Osteoblast (primary cell): ENCODE results near the gene SIRPD. TPM values are rescaled to one million over a fixed set of nuclear protein-coding genes. Genes with fewer than 3 reads are reported as not detected.

Source experiments
- DNase-seq: peaks from one replicate; pipeline ENCODE4 v3.0.0; 2011; ENCODE audit warnings: low spot score, mixed read lengths; ENCODE audit not compliant: insufficient read length; ENCODE audit errors: missing footprints
- H2AFZ ChIP-seq: 2 replicates; pipeline ENCODE4 v1.6.0; 2011; ENCODE audit warnings: mild to moderate bottlenecking, low read length
- H3K27ac ChIP-seq: 2 replicates; pipeline ENCODE4 v1.5.1; 2011; ENCODE audit warnings: mild to moderate bottlenecking, low read depth, low read length, moderate library complexity
- H3K27me3 ChIP-seq: 2 replicates; pipeline ENCODE4 v1.6.0; 2012; ENCODE audit warnings: mild to moderate bottlenecking, control low read depth, inconsistent platforms, low read length, moderate library complexity; ENCODE audit not compliant: insufficient read depth
- H3K36me3 ChIP-seq: 2 replicates; pipeline ENCODE4 v1.5.1; 2011; ENCODE audit warnings: mild to moderate bottlenecking, low read length, control low read depth, moderate library complexity; ENCODE audit not compliant: insufficient read depth
- H3K4me1 ChIP-seq: 2 replicates; pipeline ENCODE4 v1.5.1; 2011; ENCODE audit warnings: mild to moderate bottlenecking, low read length, control low read depth, moderate library complexity; ENCODE audit not compliant: insufficient read depth
- H3K4me2 ChIP-seq: 2 replicates; pipeline ENCODE4 v1.6.0; 2011; ENCODE audit warnings: mild to moderate bottlenecking, low read length; ENCODE audit not compliant: insufficient read depth
- H3K4me3 ChIP-seq: fragments of 200-600 bp; sonication (generic); 3 replicates; pipeline ENCODE4 v1.5.1; 2012; ENCODE audit warnings: mild to moderate bottlenecking, low read length, inconsistent platforms; ENCODE audit not compliant: insufficient read depth
- H3K79me2 ChIP-seq: 2 replicates; pipeline ENCODE4 v1.6.0; 2012; ENCODE audit warnings: mild to moderate bottlenecking, low read length, control low read depth, inconsistent platforms; ENCODE audit not compliant: insufficient read depth
- H3K9me3 ChIP-seq: 2 replicates; pipeline ENCODE4 v1.5.1; 2011; ENCODE audit warnings: low read depth, low read length, control low read depth
- H4K20me1 ChIP-seq: 2 replicates; pipeline ENCODE4 v1.6.0; 2012; ENCODE audit warnings: mild to moderate bottlenecking, low read length, control low read depth; ENCODE audit not compliant: insufficient read depth
- CTCF ChIP-seq: IDR thresholded peaks from 2 replicates; pipeline ENCODE4 v1.5.1; 2011; ENCODE audit warnings: mild to moderate bottlenecking, low read depth, low read length, moderate library complexity; ENCODE audit errors: extremely low read depth
- total RNA-seq: library from RNA; depleted of rRNA; stranded (reverse); fragments of >200 nt; gene quantifications from 2 replicates; pipeline ENCODE4 v1.2.3, GENCODE V29; 2012

SIRPD gene
- total RNA-seq, 1 donor = not detected

- no peaks in the 10 kb centered on the region for H4K20me1 ChIP-seq
- no peaks in the 10 kb centered on the region for H3K4me1 ChIP-seq
- no peaks in the 10 kb centered on the region for H3K79me2 ChIP-seq
- no peak for TF ChIP-seq CTCF
- H3K9me3 ChIP-seq = no peaks in the 10 kb centered on the region
- H3K27ac ChIP-seq = no peak overlapping the region
- no peaks in the 10 kb centered on the region for H3K27me3 ChIP-seq
- H3K36me3 ChIP-seq = no peaks in the 10 kb centered on the region
- H2AFZ ChIP-seq = no peak overlapping the region
- DNase-seq = no peak
- H3K4me2 ChIP-seq = no peak overlapping the region
- H3K4me3 ChIP-seq = no peak overlapping the region
Observed at GRCh38 chr20:1538655-1539054, 18.9 kb downstream of the SIRPD start.

- TF ChIP-seq CTCF = no peak
- no peaks in the 10 kb centered on the region for H3K9me3 ChIP-seq
Observed at GRCh38 chr20:1537731-1538058, 19.8 kb downstream of the SIRPD start.

GRCh38 chr20:1536893-1537730 lies 20.4 kb downstream of the SIRPD start:
- Histone ChIP-seq H3K4me2 (no peak overlapping the region), H3K4me3 (no peak overlapping the region), H3K27me3 (no peaks in the 10 kb centered on the region), H2AFZ (no peak overlapping the region), H3K36me3 (no peaks in the 10 kb centered on the region), H3K4me1 (no peaks in the 10 kb centered on the region), H3K27ac (no peak overlapping the region), H3K9me3 (no peaks in the 10 kb centered on the region), H3K79me2 (no peaks in the 10 kb centered on the region), H4K20me1 (no peaks in the 10 kb centered on the region)
- no peak for TF ChIP-seq CTCF
- DNase-seq = no peak

More at GRCh38 chr20:1537731-1538058, 19.8 kb downstream of the SIRPD start:
- DNase-seq = no peak
- H3K79me2 ChIP-seq = no peaks in the 10 kb centered on the region
- no peaks in the 10 kb centered on the region for H3K36me3 ChIP-seq
- H3K4me3 ChIP-seq = no peak overlapping the region
- H4K20me1 ChIP-seq = no peaks in the 10 kb centered on the region
- H3K4me2 ChIP-seq = no peak overlapping the region
- H3K27me3 ChIP-seq = no peaks in the 10 kb centered on the region
- H3K27ac ChIP-seq = no peak overlapping the region
- H2AFZ ChIP-seq = no peak overlapping the region
- no peaks in the 10 kb centered on the region for H3K4me1 ChIP-seq

- no peak for DNase-seq
- Histone ChIP-seq H3K4me2 (no peak overlapping the region), H3K36me3 (no peaks in the 10 kb centered on the region), H3K9me3 (no peaks in the 10 kb centered on the region), H4K20me1 (no peaks in the 10 kb centered on the region), H3K79me2 (no peaks in the 10 kb centered on the region), H3K27ac (no peak overlapping the region), H3K4me1 (no peaks in the 10 kb centered on the region), H3K27me3 (no peaks in the 10 kb centered on the region), H2AFZ (no peak overlapping the region), H3K4me3 (no peak overlapping the region)
- no peak for TF ChIP-seq CTCF
Observed at GRCh38 chr20:1535420-1536175, 21.9 kb downstream of the SIRPD start.
